ENCODE measurements around the gene LRP1B. TPM values are rescaled to one million over a fixed set of nuclear protein-coding genes. Genes with fewer than 3 reads are reported as not detected.

LRP1B gene
- total RNA-seq, 4 donors from 2014 or later: 0.42 to 0.71 (median 0.65) TPM

DNA sequence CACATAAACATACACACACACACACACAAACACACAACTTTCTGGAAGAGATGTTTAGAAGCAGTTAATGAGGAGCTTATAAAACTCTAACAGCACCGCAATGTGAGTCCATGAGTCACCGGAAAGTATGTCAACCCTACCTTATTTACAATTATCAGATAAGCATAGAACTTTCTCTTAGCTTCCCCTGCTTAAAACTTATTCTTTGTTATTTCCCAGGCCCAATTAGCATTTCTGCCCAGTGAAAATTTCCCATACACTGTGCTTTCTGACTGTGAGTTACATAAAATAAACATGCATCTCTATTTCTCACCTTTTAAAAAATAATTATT, 737.6 kb downstream of the LRP1B start:
- no peak overlapping the region for H3K4me3 ChIP-seq
- DNase-seq (ENCODE audit: extremely low spot score): no peak
- WGBS: 82% methylated on average over 2 of the region's 2 CpGs
- H3K4me1 ChIP-seq: no peaks in the 10 kb centered on the region
- intact Hi-C loops (cut with DNase I): no loop called here
- no peaks in the 10 kb centered on the region for H3K36me3 ChIP-seq
- no peak for TF ChIP-seq EP300 (IDR thresholded peaks at IDR 0.05)
- TF ChIP-seq, protein P1, sequence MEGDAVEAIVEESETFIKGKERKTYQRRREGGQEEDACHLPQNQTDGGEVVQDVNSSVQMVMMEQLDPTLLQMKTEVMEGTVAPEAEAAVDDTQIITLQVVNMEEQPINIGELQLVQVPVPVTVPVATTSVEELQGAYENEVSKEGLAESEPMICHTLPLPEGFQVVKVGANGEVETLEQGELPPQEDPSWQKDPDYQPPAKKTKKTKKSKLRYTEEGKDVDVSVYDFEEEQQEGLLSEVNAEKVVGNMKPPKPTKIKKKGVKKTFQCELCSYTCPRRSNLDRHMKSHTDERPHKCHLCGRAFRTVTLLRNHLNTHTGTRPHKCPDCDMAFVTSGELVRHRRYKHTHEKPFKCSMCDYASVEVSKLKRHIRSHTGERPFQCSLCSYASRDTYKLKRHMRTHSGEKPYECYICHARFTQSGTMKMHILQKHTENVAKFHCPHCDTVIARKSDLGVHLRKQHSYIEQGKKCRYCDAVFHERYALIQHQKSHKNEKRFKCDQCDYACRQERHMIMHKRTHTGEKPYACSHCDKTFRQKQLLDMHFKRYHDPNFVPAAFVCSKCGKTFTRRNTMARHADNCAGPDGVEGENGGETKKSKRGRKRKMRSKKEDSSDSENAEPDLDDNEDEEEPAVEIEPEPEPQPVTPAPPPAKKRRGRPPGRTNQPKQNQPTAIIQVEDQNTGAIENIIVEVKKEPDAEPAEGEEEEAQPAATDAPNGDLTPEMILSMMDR (IDR thresholded peaks at IDR 0.05): no peak
- TF ChIP-seq POLR2AphosphoS5 (IDR thresholded peaks at IDR 0.05): no peak
- TF ChIP-seq POLR2A (IDR thresholded peaks at IDR 0.05; ENCODE audit: low read depth): no peak
- no peaks in the 10 kb centered on the region for H3K9me3 ChIP-seq
- H3K27me3 ChIP-seq: no peaks in the 10 kb centered on the region
- H3K27ac ChIP-seq (replicated peaks in 1 of 4): no peak overlapping the region

DNA sequence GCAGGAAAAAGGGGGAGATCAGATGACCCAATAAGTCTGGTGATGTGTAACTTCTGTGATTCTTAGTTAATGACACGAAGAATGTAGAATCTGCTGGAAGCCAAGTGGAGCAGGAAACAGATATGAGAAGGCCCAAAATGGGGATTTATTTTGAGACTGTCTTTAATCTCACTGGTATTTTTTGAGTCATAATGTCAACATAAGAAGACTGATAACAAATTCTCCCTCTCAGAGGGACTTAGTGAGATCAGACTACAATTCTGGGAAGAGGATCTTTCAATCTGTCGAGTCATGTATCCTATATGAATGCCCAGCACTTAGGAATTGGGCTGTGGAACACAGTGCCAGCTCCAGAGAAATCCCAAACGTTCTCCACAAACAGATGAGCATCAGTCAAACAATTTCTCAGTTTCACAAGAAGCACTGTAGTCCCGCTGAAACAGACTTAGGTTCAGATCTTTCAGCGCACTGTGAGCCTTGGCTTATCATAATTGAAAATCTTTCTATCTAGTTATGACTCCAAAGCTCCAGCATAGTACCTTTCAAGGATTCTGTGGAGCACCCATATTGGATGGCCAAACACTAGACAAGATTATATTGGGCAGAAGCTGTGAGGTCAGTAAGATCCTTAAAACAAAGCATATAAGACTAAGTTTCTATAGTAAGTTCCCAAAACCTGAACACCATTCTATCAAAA, 738.2 kb downstream of the LRP1B start:
- Histone ChIP-seq H3K4me1 (no peaks in the 10 kb centered on the region), H3K27me3 (no peaks in the 10 kb centered on the region)
- intact Hi-C loops (cut with DNase I): no loop called here

DNA sequence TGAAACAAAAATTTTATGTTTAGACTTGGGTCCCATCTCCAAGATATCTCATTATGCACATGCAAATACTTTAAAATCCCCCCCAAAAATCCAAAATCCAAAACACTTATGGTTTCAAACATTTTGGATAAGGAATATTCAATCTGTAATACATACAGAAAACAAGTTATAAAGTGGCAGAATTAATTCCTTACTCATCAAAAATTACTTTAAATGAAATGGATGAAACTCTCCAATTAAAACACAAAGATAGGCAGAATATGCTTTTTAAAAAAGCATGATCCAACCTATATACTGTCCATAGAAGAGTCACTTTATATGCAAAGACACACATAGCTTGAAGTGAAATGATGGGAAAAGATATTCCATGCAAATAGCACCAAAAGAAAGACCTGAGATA, 744.6 kb downstream of the LRP1B start:
- Histone ChIP-seq H3K9me3 (no peaks in the 10 kb centered on the region), H3K27me3 (no peaks in the 10 kb centered on the region), H3K36me3 (no peaks in the 10 kb centered on the region), H3K27ac (replicated peaks in 1 of 4) (no peak overlapping the region), H3K4me1 (no peaks in the 10 kb centered on the region), H3K4me3 (no peak overlapping the region)
- DNase-seq (ENCODE audit: extremely low spot score): no peak
- TF ChIP-seq, protein P1 (IDR thresholded peaks at IDR 0.05): no peak
- TF ChIP-seq EP300 (IDR thresholded peaks at IDR 0.05) (no peak), POLR2A (IDR thresholded peaks at IDR 0.05; ENCODE audit: low read depth) (no peak), POLR2AphosphoS5 (IDR thresholded peaks at IDR 0.05) (no peak)
- intact Hi-C loops (cut with DNase I): no loop called here

More for the DNA sequence above, 738.2 kb downstream of the LRP1B start:
- H3K4me3 ChIP-seq: no peak overlapping the region
- TF ChIP-seq POLR2AphosphoS5 (IDR thresholded peaks at IDR 0.05): no peak
- TF ChIP-seq POLR2A (IDR thresholded peaks at IDR 0.05; ENCODE audit: low read depth): no peak
- TF ChIP-seq, protein P1 (IDR thresholded peaks at IDR 0.05): no peak
- TF ChIP-seq EP300 (IDR thresholded peaks at IDR 0.05): no peak
- no peak overlapping the region for H3K27ac ChIP-seq (replicated peaks in 1 of 4)
- WGBS: 72% methylated on average over 5 of the region's 5 CpGs
- H3K9me3 ChIP-seq: no peaks in the 10 kb centered on the region
- H3K36me3 ChIP-seq: no peaks in the 10 kb centered on the region
- no peak for DNase-seq (ENCODE audit: extremely low spot score)

DNA sequence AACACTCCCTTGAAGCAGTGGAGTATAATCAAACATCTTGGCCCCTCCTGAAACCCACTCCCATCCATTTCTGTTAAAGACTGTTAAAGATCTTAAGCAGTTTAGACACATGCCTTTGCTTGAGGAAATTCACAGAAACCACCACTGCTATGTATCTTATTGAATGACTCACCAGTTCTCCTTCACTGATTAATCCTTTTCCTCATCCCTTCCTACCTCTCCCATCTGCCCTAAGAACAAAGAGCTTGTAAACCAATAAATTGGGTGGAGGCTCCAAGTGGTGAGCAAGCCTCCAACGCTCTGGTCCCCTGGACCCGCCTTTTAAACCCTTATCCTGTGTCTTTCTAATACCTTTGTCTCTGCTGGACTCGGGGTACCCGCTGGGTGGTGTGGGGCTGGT, 746.1 kb downstream of the LRP1B start:
- H3K36me3 ChIP-seq: no peaks in the 10 kb centered on the region
- no peak overlapping the region for H3K27ac ChIP-seq (replicated peaks in 1 of 4)
- H3K4me3 ChIP-seq: no peak overlapping the region
- H3K4me1 ChIP-seq: no peaks in the 10 kb centered on the region
- no peak for TF ChIP-seq POLR2A (IDR thresholded peaks at IDR 0.05; ENCODE audit: low read depth)
- TF ChIP-seq POLR2AphosphoS5 (IDR thresholded peaks at IDR 0.05): no peak
- TF ChIP-seq, protein P1 (IDR thresholded peaks at IDR 0.05): no peak
- no peak for TF ChIP-seq EP300 (IDR thresholded peaks at IDR 0.05)
- no peaks in the 10 kb centered on the region for H3K9me3 ChIP-seq
- no peak for DNase-seq (ENCODE audit: extremely low spot score)
- H3K27me3 ChIP-seq: no peaks in the 10 kb centered on the region
- 78% methylated on average over 4 of the region's 4 CpGs for WGBS
- intact Hi-C loops (cut with DNase I): no loop called here

DNA sequence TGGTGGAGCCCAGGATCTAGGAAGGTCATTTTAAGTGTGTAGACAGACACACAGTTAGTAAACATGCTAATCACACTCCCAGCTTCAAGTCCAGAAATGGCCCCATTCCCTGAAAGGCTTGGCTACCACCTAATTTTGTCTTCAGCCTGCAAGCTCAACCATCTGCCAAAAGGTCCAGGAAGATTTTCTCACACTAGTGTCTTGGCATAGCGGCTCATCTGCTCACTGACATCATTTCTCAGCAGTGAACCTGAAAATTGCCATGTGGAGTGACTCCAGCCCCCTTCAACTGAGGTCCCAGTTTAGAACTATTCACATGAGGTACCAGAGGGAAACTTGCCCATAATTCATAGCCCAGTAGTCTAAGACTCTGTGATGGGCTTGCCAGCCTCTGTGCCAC, 748.9 kb downstream of the LRP1B start:
- Histone ChIP-seq H3K9me3 (no peaks in the 10 kb centered on the region), H3K4me3 (no peak overlapping the region), H3K27ac (replicated peaks in 1 of 4) (no peak overlapping the region), H3K4me1 (no peaks in the 10 kb centered on the region), H3K27me3 (no peaks in the 10 kb centered on the region), H3K36me3 (no peaks in the 10 kb centered on the region)
- intact Hi-C loops (cut with DNase I): no loop called here
- TF ChIP-seq POLR2A (IDR thresholded peaks at IDR 0.05; ENCODE audit: low read depth) (no peak), POLR2AphosphoS5 (IDR thresholded peaks at IDR 0.05) (no peak), EP300 (IDR thresholded peaks at IDR 0.05) (no peak)
- TF ChIP-seq, protein P1 (IDR thresholded peaks at IDR 0.05): no peak
- no peak for DNase-seq (ENCODE audit: extremely low spot score)
- WGBS: 71% methylated on average over 1 of the region's 1 CpG

Measured in esophagus muscularis mucosa (tissue), 4 donors.